CD4-positive, alpha-beta memory T cell (primary cell): ENCODE results near the gene SMPD1. TPM values are rescaled to one million over a fixed set of nuclear protein-coding genes. Genes with fewer than 3 reads are reported as not detected.

Experiments used
- CTCF ChIA-PET: fragments of 350-600 bp; sonication (Branson Sonifier 250); formaldehyde crosslinking; loops from one replicate; lab custom pipeline; 2021; ENCODE audit warnings: inconsistent platforms; ENCODE audit not compliant: partially characterized antibody; lab: Charles Lee
- POLR2A ChIA-PET: fragments of 350-600 bp; sonication (Branson Sonifier 250); formaldehyde crosslinking; loops from one replicate; lab custom pipeline; 2021; ENCODE audit not compliant: partially characterized antibody; lab: Charles Lee
- DNase-seq, 5 donors: peaks; one replicate each; pipeline versions ENCODE4 v3.0.0 to v3.0.0-alpha.2; 2020 to 2022; ENCODE audit warnings: mixed read lengths in 1 of 5
- H3K27ac ChIP-seq: one replicate; pipeline ENCODE4 v1.7.0; 2013; ENCODE audit warnings: low read depth, low read length
- H3K27me3 ChIP-seq: 2 replicates; pipeline ENCODE4 v1.7.0; 2013; ENCODE audit warnings: mild to moderate bottlenecking, low read length, moderate library complexity; ENCODE audit not compliant: insufficient read depth
- H3K36me3 ChIP-seq: 2 replicates; pipeline ENCODE4 v1.7.0; 2013; ENCODE audit warnings: mild to moderate bottlenecking, low read length, moderate library complexity; ENCODE audit not compliant: insufficient read depth
- H3K4me1 ChIP-seq: 2 replicates; pipeline ENCODE4 v1.7.0; 2013; ENCODE audit warnings: mild to moderate bottlenecking, low read length, moderate library complexity; ENCODE audit not compliant: insufficient read depth
- H3K4me3 ChIP-seq, 2 donors: one replicate each; pipeline ENCODE4 v1.7.0; 2013; ENCODE audit warnings: low read length in 2 of 2, mild to moderate bottlenecking in 1 of 2
- H3K9me3 ChIP-seq, 2 donors: one replicate each; pipeline ENCODE4 v1.7.0; 2013; ENCODE audit warnings: low read length in 2 of 2, control low read depth in 1 of 2; ENCODE audit not compliant: control insufficient read depth in 1 of 2
- H3K27ac Mint-ChIP-seq, 7 donors: one replicate each; pipeline ENCODE4 v1.8.0; 2020 to 2021; ENCODE audit warnings: mixed read lengths in 7 of 7, mild to moderate bottlenecking in 6 of 7, inconsistent platforms in 3 of 7, moderate library complexity in 3 of 7
- H3K27me3 Mint-ChIP-seq, 2 donors: one replicate each; pipeline ENCODE4 v1.8.0; 2020 to 2021; ENCODE audit warnings: mixed read lengths in 2 of 2
- H3K36me3 Mint-ChIP-seq, 2 donors: one replicate each; pipeline ENCODE4 v1.8.0; 2020 to 2021; ENCODE audit warnings: mixed read lengths in 2 of 2, inconsistent platforms in 1 of 2, mild to moderate bottlenecking in 1 of 2
- H3K4me1 Mint-ChIP-seq, 4 donors: one replicate each; pipeline ENCODE4 v1.8.0; 2020 to 2021; ENCODE audit warnings: mixed read lengths in 4 of 4, mild to moderate bottlenecking in 1 of 4
- H3K4me3 Mint-ChIP-seq, 8 donors: one replicate each; pipeline ENCODE4 v1.8.0; 2020 to 2021; ENCODE audit warnings: mixed read lengths in 8 of 8, mild to moderate bottlenecking in 7 of 8, moderate library complexity in 6 of 8, inconsistent platforms in 3 of 8
- H3K9me3 Mint-ChIP-seq, 8 donors: one replicate each; pipeline ENCODE4 v1.8.0; 2020 to 2021; ENCODE audit warnings: mixed read lengths in 8 of 8, mild to moderate bottlenecking in 5 of 8, inconsistent platforms in 3 of 8, moderate library complexity in 1 of 8
- intact Hi-C: fragments of 100-400 bp; cut with micrococcal nuclease; formaldehyde crosslinking; loops from one replicate; pipeline ENCODE4 v1.15.1; 2023
- polyA plus RNA-seq, 2 donors: library from polyadenylated mRNA; unstranded; fragments of 300-500 nt; fragmentation: Illumina TruSeq; gene quantifications; one replicate each; pipeline ENCODE4 v1.2.3, GENCODE V29; 2021
- total RNA-seq, 2 experiments: library from RNA; stranded (reverse); gene quantifications; one replicate each; pipeline ENCODE4 v1.2.3, GENCODE V29; 2021

Gene SMPD1
- total and polyA plus RNA-seq, 4 experiments from 2014 or later: 9.2 to 43.6 (median 25.7) TPM

DNA sequence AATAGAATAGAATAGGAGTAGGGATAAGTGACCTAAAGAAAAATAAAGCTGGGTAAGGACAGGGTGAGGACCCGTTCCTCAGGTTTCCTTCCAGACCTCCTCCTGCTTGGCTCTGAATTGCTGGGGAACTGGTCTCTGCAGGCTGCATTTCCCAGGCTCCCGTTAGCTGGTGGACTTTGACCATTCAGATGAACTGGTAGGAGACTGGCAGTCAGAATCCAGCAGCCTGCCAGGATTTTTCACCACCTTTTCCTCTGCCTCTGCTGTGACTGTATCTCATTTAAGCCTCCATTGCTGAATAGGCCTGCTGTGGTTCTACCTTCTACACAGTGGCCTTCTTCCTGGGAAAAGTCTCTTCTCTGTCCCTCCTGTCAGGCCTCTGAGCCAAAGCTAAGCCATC is 24.6 kb upstream of the SMPD1 start:
- intact Hi-C loops: no loop called here
- Histone ChIP-seq H3K4me3 (no peak overlapping the region), H3K36me3 (no peaks in the 10 kb centered on the region), H3K27me3 (no peaks in the 10 kb centered on the region), H3K27ac (no peak overlapping the region), H3K4me1 (no peaks in the 10 kb centered on the region), H3K9me3 (no peaks in the 10 kb centered on the region)
- no peak overlapping the region for H3K4me3 Mint-ChIP-seq
- no peaks in the 10 kb centered on the region for H3K9me3 Mint-ChIP-seq
- POLR2A ChIA-PET: no interaction called here
- DNase-seq: no peak
- no peak overlapping the region for H3K27ac Mint-ChIP-seq
- H3K27me3 Mint-ChIP-seq: no peaks in the 10 kb centered on the region
- H3K4me1 Mint-ChIP-seq: no peaks in the 10 kb centered on the region
- H3K36me3 Mint-ChIP-seq: no peaks in the 10 kb centered on the region
- CTCF ChIA-PET: interaction anchor here (0.8 to 6.0 kb wide), 4 partner anchors 13 to 78 kb away, joined by 3 to 60 read pairs (median 18); no protein-coding TSS in a partner anchor

GRCh38 chr11:6371825-6372224 is 18.4 kb upstream of the SMPD1 start:
- Histone ChIP-seq H3K9me3 (no peaks in the 10 kb centered on the region), H3K27ac (no peak overlapping the region), H3K36me3 (no peaks in the 10 kb centered on the region), H3K27me3 (no peaks in the 10 kb centered on the region), H3K4me1 (no peaks in the 10 kb centered on the region), H3K4me3 (no peak overlapping the region)
- no peaks in the 10 kb centered on the region for H3K9me3 Mint-ChIP-seq
- CTCF ChIA-PET: interaction anchor here (1.6 to 2.7 kb wide), 3 partner anchors 8 to 134 kb away, joined by 6 to 13 read pairs (median 12); no protein-coding TSS in a partner anchor
- intact Hi-C loops: no loop called here
- no peaks in the 10 kb centered on the region for H3K36me3 Mint-ChIP-seq
- no peak for DNase-seq
- POLR2A ChIA-PET: no interaction called here
- H3K27me3 Mint-ChIP-seq: no peaks in the 10 kb centered on the region
- H3K27ac Mint-ChIP-seq: no peak overlapping the region
- peaks cover 0 to 7% (median 4%) of the 10 kb centered on the region in 4 donors for H3K4me1 Mint-ChIP-seq
- H3K4me3 Mint-ChIP-seq: no peak overlapping the region

DNA sequence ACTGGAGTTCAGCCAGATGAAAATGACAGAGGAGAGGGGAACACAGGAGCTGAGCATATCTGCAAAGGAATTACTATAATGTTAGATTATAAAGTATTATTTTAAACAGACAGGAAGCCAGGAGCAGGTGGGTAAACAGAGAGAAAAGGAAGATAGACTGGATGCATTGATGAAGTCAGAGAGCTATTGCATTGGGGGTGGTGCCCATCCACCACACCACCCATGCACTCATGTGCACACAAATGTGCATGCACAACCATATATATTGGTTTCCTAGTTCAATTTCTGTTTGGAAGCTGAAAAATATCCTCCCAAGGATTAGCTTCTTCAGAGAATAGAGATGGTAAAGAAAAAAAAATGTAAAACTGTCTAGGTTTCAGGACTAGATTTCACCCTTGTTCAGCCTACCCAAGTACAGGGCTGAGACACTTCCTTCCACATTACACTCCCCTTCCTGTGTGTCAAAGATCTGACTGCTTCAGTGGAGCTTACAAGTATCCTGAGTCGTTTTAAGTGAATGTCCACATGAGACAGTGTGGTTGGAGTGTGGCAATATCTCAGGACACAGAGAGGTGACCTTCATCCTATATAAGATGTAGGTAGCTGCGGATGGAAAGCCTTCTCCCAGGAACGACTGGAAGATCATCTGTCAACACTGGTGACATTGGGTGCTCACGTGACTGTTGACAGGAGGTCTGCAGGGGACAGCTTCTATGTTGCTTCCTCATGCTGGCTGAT is 12.2 kb upstream of the SMPD1 start:
- Mint-ChIP-seq H3K9me3 (no peaks in the 10 kb centered on the region), H3K27ac (peak overlapping the region; percentile 28 to 90 (median 79)), H3K4me3 (peak overlapping the region in 5 of 8 donors; percentile 22 to 68 (median 60)), H3K36me3 (no peaks in the 10 kb centered on the region), H3K27me3 (no peaks in the 10 kb centered on the region), H3K4me1 (peaks cover 14 to 29% (median 23%) of the 10 kb centered on the region in 4 donors)
- ChIA-PET POLR2A (interaction anchor here (0.6 to 4.7 kb wide), 12 partner anchors 12 to 226 kb away, joined by 3 to 50 read pairs (median 8); partner anchors contain the start of genes APBB1, ARFIP2, SMPD1 and TIMM10B), CTCF (interaction anchor here (1.0 to 19.5 kb wide), 37 partner anchors 10 to 378 kb away, joined by 3 to 1014 read pairs (median 11); partner anchors contain the start of genes APBB1, ARFIP2, HPX and MRPL17)
- no peak for DNase-seq
- H3K27me3 ChIP-seq: no peaks in the 10 kb centered on the region
- H3K9me3 ChIP-seq: no peaks in the 10 kb centered on the region
- peaks cover 17% of the 10 kb centered on the region for H3K4me1 ChIP-seq
- H3K36me3 ChIP-seq: no peaks in the 10 kb centered on the region
- H3K4me3 ChIP-seq: no peak overlapping the region
- no peak overlapping the region for H3K27ac ChIP-seq
- intact Hi-C loops: loop anchor here (5.0 kb wide), 2 partner anchors 224 to 379 kb away; partner anchors contain the start of genes ILK and RRP8

DNA sequence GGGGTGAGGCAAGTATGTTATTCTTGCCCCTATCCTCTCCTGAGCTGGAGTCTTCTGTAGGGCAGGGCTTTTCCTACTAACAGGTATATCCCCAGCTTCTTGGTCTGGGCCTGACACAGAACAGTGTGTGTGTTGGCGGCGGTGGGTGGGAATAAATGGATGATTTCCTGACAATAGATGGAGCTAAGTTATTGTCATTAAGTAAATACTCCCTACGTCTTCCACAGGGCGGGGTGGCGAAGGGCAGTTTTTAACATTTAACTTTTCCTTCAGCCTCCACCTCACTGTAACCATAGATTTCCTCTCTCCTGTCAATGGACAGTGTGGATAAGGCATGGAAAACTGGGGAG is 11.7 kb upstream of the SMPD1 start:
- no peaks in the 10 kb centered on the region for H3K27me3 Mint-ChIP-seq
- DNase-seq: no peak
- no peak overlapping the region for H3K4me3 ChIP-seq
- CTCF ChIA-PET: interaction anchor here (0.7 to 19.5 kb wide), 52 partner anchors 8 to 377 kb away, joined by 3 to 1014 read pairs (median 8); partner anchors contain the start of genes APBB1, ARFIP2, HPX and MRPL17
- H3K4me3 Mint-ChIP-seq: peak overlapping the region in 3 of 8 donors; percentile 22 to 67 (median 49)
- POLR2A ChIA-PET: interaction anchor here (0.6 to 4.7 kb wide), 22 partner anchors 10 to 327 kb away, joined by 3 to 50 read pairs (median 5); partner anchors contain the start of genes APBB1, ARFIP2, HPX and MRPL17
- peaks cover 14 to 29% (median 23%) of the 10 kb centered on the region in 4 donors for H3K4me1 Mint-ChIP-seq
- peak overlapping the region; percentile 28 to 90 (median 79) for H3K27ac Mint-ChIP-seq
- H3K4me1 ChIP-seq: peaks cover 17% of the 10 kb centered on the region
- no peaks in the 10 kb centered on the region for H3K36me3 Mint-ChIP-seq
- H3K9me3 Mint-ChIP-seq: no peaks in the 10 kb centered on the region
- H3K27me3 ChIP-seq: no peaks in the 10 kb centered on the region
- no peaks in the 10 kb centered on the region for H3K36me3 ChIP-seq
- no peaks in the 10 kb centered on the region for H3K9me3 ChIP-seq
- intact Hi-C loops: loop anchor here (5.0 kb wide), 2 partner anchors 224 to 379 kb away; partner anchors contain the start of genes ILK and RRP8
- H3K27ac ChIP-seq: no peak overlapping the region

DNA sequence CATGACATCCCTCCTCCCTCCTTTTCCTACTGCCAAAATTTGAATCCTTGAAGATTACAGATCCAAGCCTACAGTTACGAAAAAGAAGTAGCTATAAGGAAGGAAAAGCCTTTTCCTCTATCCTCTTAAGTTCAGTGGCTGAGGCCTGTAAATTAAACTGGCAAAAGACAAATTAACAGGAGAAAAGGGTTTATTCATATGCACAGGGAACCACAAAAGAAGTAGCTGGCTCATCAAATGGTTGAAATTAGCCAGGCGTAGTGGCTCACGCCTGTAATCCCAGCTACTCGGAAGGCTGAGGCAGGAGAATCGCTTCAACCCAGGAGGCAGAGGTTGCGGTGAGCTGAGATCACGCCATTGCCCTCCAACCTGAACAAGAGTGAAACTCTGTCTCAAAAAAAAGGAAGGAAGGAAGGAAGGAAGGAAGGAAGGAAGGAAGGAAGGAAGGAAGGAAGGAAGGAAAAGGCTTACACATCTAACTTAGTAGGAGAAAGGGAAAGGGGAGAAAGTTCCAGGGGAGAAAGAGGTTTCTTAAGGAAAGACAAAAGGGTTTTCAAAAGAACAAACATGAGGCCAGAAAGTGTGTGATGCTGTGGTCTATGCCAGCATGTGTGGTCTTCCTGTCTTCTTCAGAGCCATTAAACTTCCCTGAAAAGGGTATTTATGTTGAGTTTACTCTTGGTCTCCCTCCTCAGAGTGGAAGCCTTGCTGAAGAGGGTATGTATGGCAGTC is 5.1 kb upstream of the SMPD1 start:
- no peak overlapping the region for H3K27ac ChIP-seq
- peaks cover 16% of the 10 kb centered on the region for H3K4me1 ChIP-seq
- intact Hi-C loops: no loop called here
- Mint-ChIP-seq H3K27ac (peak overlapping the region in 3 of 7 donors; percentile 48 to 67 (median 48)), H3K27me3 (no peaks in the 10 kb centered on the region), H3K9me3 (no peaks in the 10 kb centered on the region), H3K36me3 (peaks cover 0 to 1% of the 10 kb centered on the region in 2 donors), H3K4me1 (peaks cover 9 to 22% (median 17%) of the 10 kb centered on the region in 4 donors), H3K4me3 (no peak overlapping the region)
- no peaks in the 10 kb centered on the region for H3K27me3 ChIP-seq
- no peak for DNase-seq
- CTCF ChIA-PET: interaction anchor here (0.5 to 19.5 kb wide), 9 partner anchors 16 to 283 kb away, joined by 3 to 1014 read pairs (median 3); partner anchors contain the start of genes APBB1 and HPX
- no peak overlapping the region for H3K4me3 ChIP-seq
- POLR2A ChIA-PET: interaction anchor here (1.3 to 23.7 kb wide), 3 partner anchors 18 to 53 kb away, joined by 3 to 503 read pairs (median 273); partner anchors contain the start of gene APBB1
- H3K9me3 ChIP-seq: no peaks in the 10 kb centered on the region
- no peaks in the 10 kb centered on the region for H3K36me3 ChIP-seq

- peaks cover 20 to 48% (median 37%) of the 10 kb centered on the region in 4 donors for H3K4me1 Mint-ChIP-seq
- H3K36me3 Mint-ChIP-seq: peaks cover 6 to 15% of the 10 kb centered on the region in 2 donors
- peak overlapping the region in 2 of 8 donors; percentile 35 to 62 for H3K4me3 Mint-ChIP-seq
- H3K9me3 Mint-ChIP-seq: no peaks in the 10 kb centered on the region
- POLR2A ChIA-PET: interaction anchor here (0.9 to 23.7 kb wide), 6 partner anchors 9 to 94 kb away, joined by 3 to 503 read pairs (median 6); partner anchors contain the start of genes APBB1, ARFIP2, TIMM10B and TRIM3
- H3K27me3 Mint-ChIP-seq: no peaks in the 10 kb centered on the region
- H3K9me3 ChIP-seq: no peaks in the 10 kb centered on the region
- DNase-seq: no peak
- no peaks in the 10 kb centered on the region for H3K27me3 ChIP-seq
- no peak overlapping the region for H3K4me3 ChIP-seq
- no peak overlapping the region for H3K27ac ChIP-seq
- CTCF ChIA-PET: interaction anchor here (3.7 to 19.5 kb wide), 4 partner anchors 9 to 55 kb away, joined by 22 to 1014 read pairs (median 50); partner anchors contain the start of genes APBB1 and HPX
- peaks cover 39% of the 10 kb centered on the region for H3K4me1 ChIP-seq
- intact Hi-C loops: no loop called here
- H3K27ac Mint-ChIP-seq: peak overlapping the region; percentile 19 to 100 (median 98)
- no peaks in the 10 kb centered on the region for H3K36me3 ChIP-seq
These were observed 2.3 kb upstream of the SMPD1 start for GRCh38 chr11:6387811-6388599.
